ENCODE results near the gene TBRG4. TPM values are rescaled to one million over a fixed set of nuclear protein-coding genes. Genes with fewer than 3 reads are reported as not detected.

Gene TBRG4
- polyA plus RNA-seq, 4 donors, result 31.7 to 63.4 (median 49.3) TPM

GRCh38 chr7:45076946-45077345, 34.6 kb downstream of the TBRG4 start:
- DNase-seq (ENCODE audit: low read depth in 4 of 4, low spot score in 3 of 4), result no peak

GRCh38 chr7:45075871-45076796, 35.4 kb downstream of the TBRG4 start:
- no peak for DNase-seq (ENCODE audit: low read depth in 4 of 4, low spot score in 3 of 4)

- no peak for DNase-seq (ENCODE audit: low read depth in 4 of 4, low spot score in 3 of 4)
Observed at GRCh38 chr7:45075355-45075644, 36.2 kb downstream of the TBRG4 start.

- DNase-seq (ENCODE audit: low read depth in 4 of 4, low spot score in 3 of 4), result no peak
Observed at GRCh38 chr7:45074528-45075354, 36.8 kb downstream of the TBRG4 start.

GRCh38 chr7:45073786-45074527, 37.5 kb downstream of the TBRG4 start:
- DNase-seq (ENCODE audit: low read depth in 4 of 4, low spot score in 3 of 4), result no peak

GRCh38 chr7:45073031-45073785, 38.3 kb downstream of the TBRG4 start:
- DNase-seq (ENCODE audit: low read depth in 4 of 4, low spot score in 3 of 4), result no peak

- DNase-seq (ENCODE audit: low read depth in 4 of 4, low spot score in 3 of 4), result no peak
Observed at GRCh38 chr7:45072131-45073030, 39.1 kb downstream of the TBRG4 start.

GRCh38 chr7:45071528-45071927, 40.0 kb downstream of the TBRG4 start:
- no peak for DNase-seq (ENCODE audit: low read depth in 4 of 4, low spot score in 3 of 4)

GRCh38 chr7:45070254-45070642, 41.2 kb downstream of the TBRG4 start:
- DNase-seq (ENCODE audit: low read depth in 4 of 4, low spot score in 3 of 4), result no peak

- no peak for DNase-seq (ENCODE audit: low read depth in 4 of 4, low spot score in 3 of 4)
Observed at GRCh38 chr7:45069444-45070253, 41.8 kb downstream of the TBRG4 start.

GRCh38 chr7:45068236-45069023, 43.1 kb downstream of the TBRG4 start:
- no peak for DNase-seq (ENCODE audit: low read depth in 4 of 4, low spot score in 3 of 4)

- no peak for DNase-seq (ENCODE audit: low read depth in 4 of 4, low spot score in 3 of 4)
Observed at GRCh38 chr7:45067582-45067981, 43.9 kb downstream of the TBRG4 start.

GRCh38 chr7:45066409-45066808, 45.1 kb downstream of the TBRG4 start:
- DNase-seq (ENCODE audit: low read depth in 4 of 4, low spot score in 3 of 4), result no peak

- no peak for DNase-seq (ENCODE audit: low read depth in 4 of 4, low spot score in 3 of 4)
Observed at GRCh38 chr7:45065031-45065995, 46.2 kb downstream of the TBRG4 start.

- DNase-seq (ENCODE audit: low read depth in 4 of 4, low spot score in 3 of 4), result no peak
Observed at GRCh38 chr7:45064047-45064725, 47.3 kb downstream of the TBRG4 start.

- no peak for DNase-seq (ENCODE audit: low read depth in 4 of 4, low spot score in 3 of 4)
Observed at GRCh38 chr7:45061806-45062425, 49.6 kb downstream of the TBRG4 start.
